Measurements from ENCODE around the gene PLEK. TPM values are rescaled to one million over a fixed set of nuclear protein-coding genes. Genes with fewer than 3 reads are reported as not detected.

The PLEK gene
- total RNA-seq, 1 experiment from 2014 or later: 232 TPM

DNA sequence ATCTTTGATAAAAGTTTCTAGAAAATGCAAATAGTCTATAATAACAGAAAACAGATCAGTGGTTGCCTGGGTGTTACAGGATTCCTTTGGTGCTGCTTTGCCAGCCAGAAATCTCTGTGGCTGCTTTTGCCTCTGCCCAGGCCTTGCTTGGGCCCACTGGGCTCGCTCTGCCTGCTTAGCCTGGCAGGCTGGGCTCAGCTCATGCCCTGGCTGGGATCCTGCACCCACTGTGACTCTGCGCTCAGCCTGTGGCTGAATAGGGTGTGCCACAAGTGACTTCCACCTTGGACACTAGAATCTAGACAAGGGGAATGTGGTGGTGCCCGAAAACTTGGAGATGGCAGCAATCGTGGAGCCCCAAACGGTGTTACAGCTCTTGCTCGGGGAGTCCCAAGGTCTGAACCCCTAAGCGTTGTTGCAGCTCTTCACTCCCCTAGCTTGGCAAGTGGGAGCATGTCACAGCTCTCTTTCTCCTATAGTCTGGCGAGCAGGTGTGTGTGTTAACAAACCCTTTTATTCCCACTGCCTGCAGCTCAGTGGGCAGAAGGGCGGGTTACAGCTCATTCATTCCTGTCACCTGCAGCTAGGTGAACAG lies 51.1 kb downstream of the PLEK start:
- peaks cover 92% of the 10 kb centered on the region for H3K4me1 ChIP-seq (ENCODE audit: low read length)

DNA sequence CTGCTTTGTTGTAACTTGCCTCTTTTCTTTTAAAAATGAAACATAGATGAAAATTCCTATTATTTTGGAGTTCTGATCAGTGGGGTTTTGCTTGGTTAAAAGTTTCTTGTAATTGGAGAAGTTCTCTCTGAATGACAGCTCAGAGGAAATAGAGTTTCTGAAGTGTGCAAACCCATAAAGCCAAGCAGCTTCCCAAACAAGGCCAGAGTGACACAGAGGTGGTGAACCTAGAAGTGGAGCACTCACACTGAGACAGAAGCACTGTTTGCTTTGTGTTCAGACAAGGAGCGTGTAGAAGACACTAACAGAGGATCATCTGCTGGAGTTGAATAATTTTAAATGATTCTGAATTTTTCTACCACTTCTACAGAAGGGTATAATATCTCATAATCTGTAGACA lies 52.8 kb downstream of the PLEK start:
- Histone ChIP-seq H3K36me3 (ENCODE audit: insufficient read depth, low read length) (no peaks in the 10 kb centered on the region), H3K4me2 (ENCODE audit: low read depth, low read length, poor library complexity, severe bottlenecking) (peak overlapping the region; percentile 51), H3K27me3 (ENCODE audit: low read length) (no peaks in the 10 kb centered on the region), H4K20me1 (ENCODE audit: insufficient read depth, low read depth, low read length) (no peaks in the 10 kb centered on the region), H3K27ac (ENCODE audit: low read length) (peak overlapping the region; percentile 83), H3K9me3 (ENCODE audit: low read length) (no peaks in the 10 kb centered on the region), H3K9ac (ENCODE audit: low read length) (peak overlapping the region; percentile 58), H3K4me1 (ENCODE audit: low read length) (peaks cover 79% of the 10 kb centered on the region), H2AFZ (ENCODE audit: low read length) (peak overlapping the region; percentile 84), H3K79me2 (ENCODE audit: low read length) (no peaks in the 10 kb centered on the region), H3K4me3 (ENCODE audit: low read length) (peak overlapping the region; percentile 1), H3K9me2 (replicated peaks; ENCODE audit: insufficient read depth, low read length) (no peaks in the 10 kb centered on the region)
- DNase-seq: peak; percentile 86

More for the DNA sequence above, 51.1 kb downstream of the PLEK start:
- Histone ChIP-seq H3K27ac (ENCODE audit: low read length) (peak overlapping the region; percentile 98), H4K20me1 (ENCODE audit: insufficient read depth, low read depth, low read length) (no peaks in the 10 kb centered on the region), H3K9ac (ENCODE audit: low read length) (no peak overlapping the region), H3K27me3 (ENCODE audit: low read length) (no peaks in the 10 kb centered on the region), H3K4me2 (ENCODE audit: low read depth, low read length, poor library complexity, severe bottlenecking) (no peak overlapping the region), H3K9me2 (replicated peaks; ENCODE audit: insufficient read depth, low read length) (no peaks in the 10 kb centered on the region), H3K36me3 (ENCODE audit: insufficient read depth, low read length) (no peaks in the 10 kb centered on the region), H3K4me3 (ENCODE audit: low read length) (no peak overlapping the region), H3K9me3 (ENCODE audit: low read length) (no peaks in the 10 kb centered on the region), H2AFZ (ENCODE audit: low read length) (no peak overlapping the region), H3K79me2 (ENCODE audit: low read length) (no peaks in the 10 kb centered on the region)
- no peak for DNase-seq

DNA sequence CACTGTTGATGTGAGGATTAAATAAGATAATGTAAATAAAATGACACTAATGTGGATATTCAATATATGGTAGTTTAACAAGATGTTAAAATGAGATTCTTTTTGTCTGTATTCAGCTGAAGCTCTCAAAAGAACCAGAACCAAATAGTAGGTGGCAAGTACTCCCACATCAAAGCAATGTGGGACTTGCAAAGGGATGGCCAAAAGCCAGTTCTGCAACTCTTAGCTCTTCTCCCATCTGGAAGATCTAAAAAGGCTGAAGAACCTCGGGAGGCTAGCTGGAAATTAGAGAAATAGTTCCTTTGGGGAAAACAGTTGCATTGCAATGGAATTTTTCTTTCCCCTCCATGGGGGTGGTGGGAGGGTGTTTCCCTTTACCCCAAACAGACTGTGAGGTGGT lies 53.3 kb downstream of the PLEK start:
- peak overlapping the region; percentile 51 for H3K4me2 ChIP-seq (ENCODE audit: low read depth, low read length, poor library complexity, severe bottlenecking)
- H3K4me1 ChIP-seq (ENCODE audit: low read length): peaks cover 79% of the 10 kb centered on the region
- peak overlapping the region; percentile 83 for H3K27ac ChIP-seq (ENCODE audit: low read length)
- H3K9ac ChIP-seq (ENCODE audit: low read length): peak overlapping the region; percentile 58
- H3K79me2 ChIP-seq (ENCODE audit: low read length): no peaks in the 10 kb centered on the region
- H3K9me2 ChIP-seq (replicated peaks; ENCODE audit: insufficient read depth, low read length): no peaks in the 10 kb centered on the region
- peak overlapping the region; percentile 15 for H2AFZ ChIP-seq (ENCODE audit: low read length)
- H4K20me1 ChIP-seq (ENCODE audit: insufficient read depth, low read depth, low read length): no peaks in the 10 kb centered on the region
- no peaks in the 10 kb centered on the region for H3K36me3 ChIP-seq (ENCODE audit: insufficient read depth, low read length)
- H3K27me3 ChIP-seq (ENCODE audit: low read length): no peaks in the 10 kb centered on the region
- H3K4me3 ChIP-seq (ENCODE audit: low read length): peak overlapping the region; percentile 1
- no peaks in the 10 kb centered on the region for H3K9me3 ChIP-seq (ENCODE audit: low read length)
- no peak for DNase-seq

DNA sequence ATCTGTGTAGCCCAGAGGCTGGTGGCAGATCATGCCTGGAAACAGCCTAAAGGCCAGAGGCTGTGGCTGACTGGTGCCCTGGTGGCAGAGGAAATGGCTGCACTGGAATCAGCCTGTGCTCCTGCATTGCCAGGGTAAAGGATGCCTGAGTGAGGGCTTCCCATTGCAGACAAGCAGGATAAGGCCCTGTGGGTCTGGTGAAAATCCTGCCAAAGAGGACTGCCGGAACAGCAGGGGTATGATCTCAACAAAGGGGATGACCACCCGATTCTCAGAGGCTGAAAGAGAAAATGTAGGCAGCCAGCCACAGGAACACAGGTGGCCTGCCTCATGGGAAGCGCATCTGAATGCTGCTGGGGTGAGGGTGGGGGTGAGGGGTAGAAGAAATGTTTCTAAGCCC lies 53.8 kb downstream of the PLEK start:
- H3K27me3 ChIP-seq (ENCODE audit: low read length): no peaks in the 10 kb centered on the region
- H3K9me3 ChIP-seq (ENCODE audit: low read length): no peaks in the 10 kb centered on the region
- peaks cover 79% of the 10 kb centered on the region for H3K4me1 ChIP-seq (ENCODE audit: low read length)
- no peaks in the 10 kb centered on the region for H3K36me3 ChIP-seq (ENCODE audit: insufficient read depth, low read length)
- H3K79me2 ChIP-seq (ENCODE audit: low read length): no peaks in the 10 kb centered on the region
- H3K27ac ChIP-seq (ENCODE audit: low read length): peak overlapping the region; percentile 83
- no peaks in the 10 kb centered on the region for H3K9me2 ChIP-seq (replicated peaks; ENCODE audit: insufficient read depth, low read length)
- peak; percentile 82 for DNase-seq
- peak overlapping the region; percentile 15 for H2AFZ ChIP-seq (ENCODE audit: low read length)
- H3K4me2 ChIP-seq (ENCODE audit: low read depth, low read length, poor library complexity, severe bottlenecking): peak overlapping the region; percentile 51
- 0 out of 2 replicates have a peak overlapping the region, but pooled peaks have one; percentile 1 for H3K4me3 ChIP-seq (ENCODE audit: low read length)
- H4K20me1 ChIP-seq (ENCODE audit: insufficient read depth, low read depth, low read length): no peaks in the 10 kb centered on the region
- H3K9ac ChIP-seq (ENCODE audit: low read length): peak overlapping the region; percentile 58

DNA sequence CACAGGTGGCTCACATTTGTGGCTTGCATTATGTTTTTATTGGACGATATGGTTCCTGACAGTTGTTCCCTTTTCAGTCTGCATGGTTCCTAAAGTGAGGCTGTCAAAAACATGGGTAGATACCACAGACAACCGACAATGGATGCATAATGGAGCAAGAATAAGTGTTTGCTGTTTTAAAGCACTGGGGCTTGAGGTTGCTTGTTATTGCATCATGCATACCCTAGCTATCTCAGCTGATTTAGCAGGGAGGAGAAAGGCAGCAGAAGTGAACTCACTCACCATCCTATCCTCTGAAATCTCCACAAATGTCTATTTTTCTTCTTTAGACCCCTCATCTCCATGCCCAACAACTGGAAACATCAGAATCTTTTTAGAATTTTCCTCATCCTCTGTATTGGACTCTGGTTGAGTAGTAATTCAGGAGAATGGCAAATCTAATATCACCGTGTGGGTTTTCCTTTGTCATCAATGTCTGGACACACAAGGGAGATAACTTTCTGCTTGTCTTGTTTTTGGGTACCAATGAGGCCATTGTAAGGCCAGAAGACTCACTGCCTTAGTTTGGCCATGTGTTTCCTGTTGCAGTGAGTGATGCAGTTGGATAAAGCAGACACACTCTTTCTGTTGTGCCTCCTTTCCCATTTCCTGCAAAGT lies 55.3 kb downstream of the PLEK start:
- Histone ChIP-seq H3K27ac (ENCODE audit: low read length) (peak overlapping the region; percentile 35; the same call in 1 of the 2 replicates), H4K20me1 (ENCODE audit: insufficient read depth, low read depth, low read length) (no peaks in the 10 kb centered on the region), H3K79me2 (ENCODE audit: low read length) (no peaks in the 10 kb centered on the region), H3K9me2 (replicated peaks; ENCODE audit: insufficient read depth, low read length) (no peaks in the 10 kb centered on the region), H3K4me2 (ENCODE audit: low read depth, low read length, poor library complexity, severe bottlenecking) (no peak overlapping the region), H2AFZ (ENCODE audit: low read length) (peak overlapping the region; percentile 26; the same call in 1 of the 2 replicates), H3K36me3 (ENCODE audit: insufficient read depth, low read length) (no peaks in the 10 kb centered on the region), H3K4me3 (ENCODE audit: low read length) (no peak overlapping the region), H3K4me1 (ENCODE audit: low read length) (peaks cover 79% of the 10 kb centered on the region), H3K9ac (ENCODE audit: low read length) (no peak overlapping the region; the same call in 1 of the 2 replicates), H3K27me3 (ENCODE audit: low read length) (no peaks in the 10 kb centered on the region), H3K9me3 (ENCODE audit: low read length) (no peaks in the 10 kb centered on the region)
- no peak for DNase-seq

DNA sequence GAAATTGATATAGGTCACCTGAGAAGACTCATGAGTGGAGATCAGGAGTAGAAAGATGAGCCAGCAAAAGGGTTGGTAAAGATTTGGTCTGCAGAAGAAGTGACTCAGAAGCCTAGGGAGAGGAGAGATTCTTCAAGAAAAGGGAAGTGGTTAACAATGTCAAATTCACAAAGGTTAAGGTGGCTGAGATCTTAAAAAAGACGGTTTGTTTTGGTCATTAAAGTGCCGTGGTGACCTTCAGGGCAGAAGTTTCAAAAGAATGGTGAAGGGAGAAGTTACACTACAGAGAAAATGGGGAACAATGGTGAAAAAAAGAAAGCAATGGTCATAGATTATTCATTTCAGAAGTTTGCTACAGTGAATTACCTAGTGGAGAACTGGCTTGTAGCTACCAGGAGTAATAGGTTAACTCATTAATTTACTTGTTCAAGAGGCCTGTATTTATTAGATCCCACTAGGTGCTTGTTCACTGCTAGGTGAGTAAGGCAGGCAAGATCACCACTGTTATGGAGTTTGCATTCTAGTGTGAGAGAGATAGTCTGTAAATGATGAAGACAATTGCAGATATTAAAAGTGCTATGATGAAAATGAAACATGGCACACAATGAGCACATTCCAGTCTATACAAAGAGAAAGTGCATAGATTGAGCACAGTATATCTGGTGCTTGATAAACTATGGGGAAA lies 59.0 kb downstream of the PLEK start:
- H3K9me2 ChIP-seq (replicated peaks; ENCODE audit: insufficient read depth, low read length): no peaks in the 10 kb centered on the region
- DNase-seq: peak; percentile 83
- H3K9me3 ChIP-seq (ENCODE audit: low read length): no peaks in the 10 kb centered on the region
- H2AFZ ChIP-seq (ENCODE audit: low read length): peak overlapping the region; percentile 27
- no peaks in the 10 kb centered on the region for H3K27me3 ChIP-seq (ENCODE audit: low read length)
- H3K4me2 ChIP-seq (ENCODE audit: low read depth, low read length, poor library complexity, severe bottlenecking): peak overlapping the region; percentile 30
- no peaks in the 10 kb centered on the region for H4K20me1 ChIP-seq (ENCODE audit: insufficient read depth, low read depth, low read length)
- H3K4me3 ChIP-seq (ENCODE audit: low read length): no peak overlapping the region
- peaks cover 79% of the 10 kb centered on the region for H3K4me1 ChIP-seq (ENCODE audit: low read length)
- H3K36me3 ChIP-seq (ENCODE audit: insufficient read depth, low read length): no peaks in the 10 kb centered on the region
- peak overlapping the region; percentile 64 for H3K27ac ChIP-seq (ENCODE audit: low read length)
- H3K9ac ChIP-seq (ENCODE audit: low read length): peak overlapping the region; percentile 15
- no peaks in the 10 kb centered on the region for H3K79me2 ChIP-seq (ENCODE audit: low read length)

DNA sequence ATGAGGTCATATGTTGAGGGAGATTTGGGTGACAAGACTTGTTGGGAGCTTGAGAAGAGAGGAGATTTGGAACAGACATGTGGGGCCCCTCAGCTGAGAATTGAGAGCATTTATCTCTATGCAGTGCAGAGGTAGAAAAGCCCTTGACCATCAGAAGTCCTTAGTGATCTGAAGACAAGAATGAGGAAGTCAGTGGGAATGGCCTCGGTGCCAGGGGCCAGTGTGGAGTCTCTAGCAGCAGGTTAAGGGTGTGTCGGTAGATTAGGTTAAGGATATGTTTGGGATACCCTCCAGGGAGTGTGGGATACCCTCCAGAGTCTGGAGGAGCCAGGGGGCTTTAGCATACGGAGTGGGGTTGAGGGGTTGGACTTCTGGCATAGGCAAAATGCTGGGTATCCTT lies 60.4 kb downstream of the PLEK start:
- H3K36me3 ChIP-seq (ENCODE audit: insufficient read depth, low read length): no peaks in the 10 kb centered on the region
- no peaks in the 10 kb centered on the region for H3K27me3 ChIP-seq (ENCODE audit: low read length)
- DNase-seq: peak; percentile 44
- no peaks in the 10 kb centered on the region for H3K9me2 ChIP-seq (replicated peaks; ENCODE audit: insufficient read depth, low read length)
- H3K27ac ChIP-seq (ENCODE audit: low read length): no peak overlapping the region
- H3K79me2 ChIP-seq (ENCODE audit: low read length): no peaks in the 10 kb centered on the region
- no peaks in the 10 kb centered on the region for H4K20me1 ChIP-seq (ENCODE audit: insufficient read depth, low read depth, low read length)
- no peak overlapping the region for H3K9ac ChIP-seq (ENCODE audit: low read length)
- H3K4me3 ChIP-seq (ENCODE audit: low read length): no peak overlapping the region
- H2AFZ ChIP-seq (ENCODE audit: low read length): 0 out of 2 replicates have a peak overlapping the region, but pooled peaks have one; percentile 27
- H3K4me2 ChIP-seq (ENCODE audit: low read depth, low read length, poor library complexity, severe bottlenecking): no peak overlapping the region
- no peaks in the 10 kb centered on the region for H3K9me3 ChIP-seq (ENCODE audit: low read length)
- peaks cover 71% of the 10 kb centered on the region for H3K4me1 ChIP-seq (ENCODE audit: low read length)

DNA sequence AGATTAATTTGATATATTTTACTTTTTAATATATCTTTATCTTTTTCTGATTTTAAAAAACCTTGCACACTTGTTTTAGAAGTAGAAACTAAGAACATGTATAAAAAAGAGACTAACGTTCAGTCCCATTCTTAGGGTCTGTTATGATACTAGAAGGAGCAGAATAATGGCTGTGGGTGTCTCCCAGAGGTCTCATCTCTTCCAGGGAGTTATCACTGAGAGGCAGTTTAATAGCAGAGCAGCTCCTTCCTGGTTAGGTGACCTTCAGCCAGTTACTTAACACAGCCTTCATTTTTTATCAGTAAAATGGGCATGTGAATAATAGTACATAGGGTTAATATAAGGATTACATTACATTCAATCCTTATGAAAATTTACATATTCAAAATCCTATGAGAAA lies 61.4 kb downstream of the PLEK start:
- Histone ChIP-seq H2AFZ (ENCODE audit: low read length) (no peak overlapping the region), H3K4me2 (ENCODE audit: low read depth, low read length, poor library complexity, severe bottlenecking) (peak overlapping the region; percentile 43), H3K79me2 (ENCODE audit: low read length) (no peaks in the 10 kb centered on the region), H3K27ac (ENCODE audit: low read length) (no peak overlapping the region), H3K9ac (ENCODE audit: low read length) (no peak overlapping the region), H3K9me3 (ENCODE audit: low read length) (no peaks in the 10 kb centered on the region), H4K20me1 (ENCODE audit: insufficient read depth, low read depth, low read length) (no peaks in the 10 kb centered on the region), H3K4me1 (ENCODE audit: low read length) (peaks cover 77% of the 10 kb centered on the region), H3K27me3 (ENCODE audit: low read length) (no peaks in the 10 kb centered on the region), H3K4me3 (ENCODE audit: low read length) (peak overlapping the region; percentile 26; the same call in 1 of the 2 replicates), H3K9me2 (replicated peaks; ENCODE audit: insufficient read depth, low read length) (no peaks in the 10 kb centered on the region), H3K36me3 (ENCODE audit: insufficient read depth, low read length) (no peaks in the 10 kb centered on the region)
- DNase-seq: peak; percentile 52
